Loucy (cell line): ENCODE data around the gene MACROD2.

ENCODE experiments used
- H2AFZ ChIP-seq: fragments of 200-600 bp; sonication (generic); 2 replicates; pipeline ENCODE4 v1.6.0; 2016; ENCODE audit warnings: antibody characterized with exemption, mild to moderate bottlenecking, low read length, moderate library complexity
- H3F3A ChIP-seq: fragments of 200-600 bp; 2 replicates; pipeline ENCODE4 v1.6.0; 2016; ENCODE audit warnings: antibody characterized with exemption, low read depth, mild to moderate bottlenecking
- H3K27me3 ChIP-seq: fragments of 200-600 bp; sonication (generic); 2 replicates; pipeline ENCODE4 v1.6.1; 2014; ENCODE audit warnings: low read length, mild to moderate bottlenecking; ENCODE audit not compliant: insufficient read depth, poor library complexity, severe bottlenecking
- H3K36me3 ChIP-seq: fragments of 200-600 bp; sonication (generic); 2 replicates; pipeline ENCODE4 v1.6.1; 2016; ENCODE audit warnings: low read length; ENCODE audit not compliant: insufficient read depth
- H3K4me1 ChIP-seq: fragments of 200-600 bp; sonication (generic); 2 replicates; pipeline ENCODE4 v1.5.1; 2014; ENCODE audit warnings: low read length, mild to moderate bottlenecking; ENCODE audit not compliant: insufficient read depth, poor library complexity, severe bottlenecking
- H3K4me2 ChIP-seq: fragments of 200-600 bp; sonication (generic); 2 replicates; pipeline ENCODE4 v1.6.0; 2014; ENCODE audit warnings: antibody characterized with exemption, low read length, low read depth, mild to moderate bottlenecking; ENCODE audit not compliant: poor library complexity, severe bottlenecking
- H3K4me3 ChIP-seq: fragments of 200-600 bp; sonication (generic); 2 replicates; pipeline ENCODE4 v1.5.1; 2014; ENCODE audit warnings: low read length, mild to moderate bottlenecking, mixed read lengths; ENCODE audit not compliant: poor library complexity, severe bottlenecking
- H3K79me2 ChIP-seq: fragments of 200-600 bp; sonication (generic); 2 replicates; pipeline ENCODE4 v1.6.1; 2014; ENCODE audit warnings: low read length; ENCODE audit not compliant: insufficient read depth
- H3K9ac ChIP-seq: fragments of 200-600 bp; sonication (generic); 2 replicates; pipeline ENCODE4 v1.6.0; 2014; ENCODE audit warnings: mild to moderate bottlenecking, low read depth, low read length, moderate library complexity; ENCODE audit not compliant: poor library complexity, severe bottlenecking
- H3K9me2 ChIP-seq: fragments of 200-600 bp; sonication (generic); replicated peaks from 2 replicates; pipeline ENCODE4 v1.6.1; 2016; ENCODE audit warnings: low read depth, low read length, mixed read lengths
- H3K9me3 ChIP-seq: fragments of 200-600 bp; sonication (generic); 2 replicates; pipeline ENCODE4 v1.6.1; 2014; ENCODE audit warnings: mild to moderate bottlenecking, antibody characterized with exemption, low read length, low read depth; ENCODE audit not compliant: insufficient read depth
- H4K20me1 ChIP-seq: fragments of 200-600 bp; sonication (generic); 2 replicates; pipeline ENCODE4 v1.6.0; 2014; ENCODE audit warnings: antibody characterized with exemption, low read length, mild to moderate bottlenecking; ENCODE audit not compliant: insufficient read depth, poor library complexity, severe bottlenecking
- EZH2phosphoT487 ChIP-seq: fragments of 200-600 bp; IDR thresholded peaks from 2 replicates; pipeline ENCODE4 v1.6.1; 2018; ENCODE audit warnings: antibody characterized with exemption, mild to moderate bottlenecking, moderate library complexity, borderline replicate concordance
- TF ChIP-seq, protein P1 (sequence below): fragments of 200-600 bp; sonication (generic); conservative IDR thresholded peaks from 2 replicates; pipeline ENCODE4 v1.5.1; 2014; ENCODE audit warnings: mild to moderate bottlenecking, antibody characterized with exemption, low read length

Gene MACROD2

DNA sequence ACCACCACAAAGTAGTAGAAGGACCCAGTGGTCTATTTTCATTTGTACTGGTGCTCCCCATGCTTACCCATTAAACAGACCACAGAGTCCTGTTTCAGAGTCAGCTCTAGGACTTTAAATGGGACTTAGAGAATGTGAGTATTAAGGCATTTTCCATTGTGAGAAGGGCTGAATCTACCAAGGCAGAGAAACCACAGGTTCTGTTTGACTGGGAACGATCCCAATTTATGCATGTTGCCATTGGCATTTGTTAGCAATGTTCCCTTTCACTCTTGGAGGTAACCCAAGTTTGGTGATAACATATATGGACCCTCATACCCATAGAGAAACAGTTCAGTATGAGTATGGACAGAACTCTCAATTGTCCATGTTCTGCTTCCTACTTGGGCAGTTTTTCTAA, 1905.1 kb downstream of the MACROD2 start:
- Histone ChIP-seq H3K36me3 (no peaks in the 10 kb centered on the region), H3K9me3 (no peaks in the 10 kb centered on the region), H3K9me2 (no peaks in the 10 kb centered on the region), H3K27me3 (no peaks in the 10 kb centered on the region), H3K9ac (no peak overlapping the region), H4K20me1 (no peaks in the 10 kb centered on the region), H3K4me3 (no peak overlapping the region), H3K4me1 (peaks cover 3% of the 10 kb centered on the region), H3K4me2 (no peak overlapping the region), H3K79me2 (no peaks in the 10 kb centered on the region), H3F3A (no peaks in the 10 kb centered on the region), H2AFZ (no peak overlapping the region)
- TF ChIP-seq, protein P1, sequence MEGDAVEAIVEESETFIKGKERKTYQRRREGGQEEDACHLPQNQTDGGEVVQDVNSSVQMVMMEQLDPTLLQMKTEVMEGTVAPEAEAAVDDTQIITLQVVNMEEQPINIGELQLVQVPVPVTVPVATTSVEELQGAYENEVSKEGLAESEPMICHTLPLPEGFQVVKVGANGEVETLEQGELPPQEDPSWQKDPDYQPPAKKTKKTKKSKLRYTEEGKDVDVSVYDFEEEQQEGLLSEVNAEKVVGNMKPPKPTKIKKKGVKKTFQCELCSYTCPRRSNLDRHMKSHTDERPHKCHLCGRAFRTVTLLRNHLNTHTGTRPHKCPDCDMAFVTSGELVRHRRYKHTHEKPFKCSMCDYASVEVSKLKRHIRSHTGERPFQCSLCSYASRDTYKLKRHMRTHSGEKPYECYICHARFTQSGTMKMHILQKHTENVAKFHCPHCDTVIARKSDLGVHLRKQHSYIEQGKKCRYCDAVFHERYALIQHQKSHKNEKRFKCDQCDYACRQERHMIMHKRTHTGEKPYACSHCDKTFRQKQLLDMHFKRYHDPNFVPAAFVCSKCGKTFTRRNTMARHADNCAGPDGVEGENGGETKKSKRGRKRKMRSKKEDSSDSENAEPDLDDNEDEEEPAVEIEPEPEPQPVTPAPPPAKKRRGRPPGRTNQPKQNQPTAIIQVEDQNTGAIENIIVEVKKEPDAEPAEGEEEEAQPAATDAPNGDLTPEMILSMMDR = no peak
- no peak for TF ChIP-seq EZH2phosphoT487

DNA sequence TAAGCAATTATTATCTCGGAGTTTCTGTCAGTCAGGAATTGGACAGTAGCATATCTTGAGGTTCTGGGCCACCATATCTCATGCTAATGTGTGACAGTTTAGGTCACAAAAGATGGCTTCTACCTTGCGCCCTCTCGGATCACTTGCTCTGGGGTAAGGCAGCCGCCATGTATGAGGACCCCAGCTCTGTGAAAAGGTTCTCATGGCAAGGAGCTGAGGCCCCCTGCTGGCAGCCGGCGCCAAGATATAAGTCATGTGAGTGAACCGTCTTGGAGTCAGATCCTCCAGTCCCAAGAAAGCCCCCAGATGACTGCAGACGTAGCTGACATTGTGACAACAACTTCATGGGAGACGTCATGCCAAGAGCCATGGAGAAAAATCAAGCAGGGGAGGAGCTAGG, 1907.2 kb downstream of the MACROD2 start:
- no peaks in the 10 kb centered on the region for H3K4me1 ChIP-seq
- H3K9me3 ChIP-seq = no peaks in the 10 kb centered on the region
- H3K9me2 ChIP-seq = no peaks in the 10 kb centered on the region
- no peak overlapping the region for H3K4me3 ChIP-seq
- no peaks in the 10 kb centered on the region for H3K79me2 ChIP-seq
- H3K4me2 ChIP-seq = no peak overlapping the region
- no peaks in the 10 kb centered on the region for H3F3A ChIP-seq
- H3K27me3 ChIP-seq = no peaks in the 10 kb centered on the region
- H4K20me1 ChIP-seq = no peaks in the 10 kb centered on the region
- TF ChIP-seq, protein P1 = peak; percentile 56
- TF ChIP-seq EZH2phosphoT487 = no peak
- no peaks in the 10 kb centered on the region for H3K36me3 ChIP-seq
- H3K9ac ChIP-seq = no peak overlapping the region
- H2AFZ ChIP-seq = no peak overlapping the region

DNA sequence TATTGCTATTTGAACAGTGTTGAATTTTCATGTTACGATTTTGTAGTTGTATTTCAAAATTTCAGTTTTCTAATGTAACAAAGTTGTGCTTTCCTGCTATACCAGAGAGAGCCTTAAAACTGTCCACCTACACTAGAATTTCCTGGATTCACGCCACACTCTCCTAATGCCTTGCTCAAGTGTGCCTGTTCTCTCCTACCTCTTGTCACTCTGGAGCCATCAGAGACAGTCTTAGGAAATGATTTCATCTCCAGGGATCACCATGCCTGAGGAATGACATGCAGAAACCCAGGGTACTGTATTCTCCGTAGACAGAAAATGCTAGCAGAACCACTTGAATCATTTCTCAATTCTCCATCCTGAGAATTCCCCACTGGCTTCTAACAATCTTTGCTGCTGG, 1910.3 kb downstream of the MACROD2 start:
- H3K79me2 ChIP-seq = no peaks in the 10 kb centered on the region
- no peaks in the 10 kb centered on the region for H3K27me3 ChIP-seq

More for the DNA sequence above, 1910.3 kb downstream of the MACROD2 start:
- H3K9me3 ChIP-seq = no peaks in the 10 kb centered on the region
- no peak overlapping the region for H3K4me2 ChIP-seq
- no peak overlapping the region for H2AFZ ChIP-seq
- no peaks in the 10 kb centered on the region for H3K9me2 ChIP-seq
- TF ChIP-seq EZH2phosphoT487 = no peak
- TF ChIP-seq, protein P1 = no peak
- no peaks in the 10 kb centered on the region for H4K20me1 ChIP-seq
- H3F3A ChIP-seq = no peaks in the 10 kb centered on the region
- no peaks in the 10 kb centered on the region for H3K36me3 ChIP-seq
- H3K4me1 ChIP-seq = no peaks in the 10 kb centered on the region
- no peak overlapping the region for H3K4me3 ChIP-seq
- H3K9ac ChIP-seq = no peak overlapping the region
